OCI-LY7 (cell line): ENCODE data around the gene SNX17. TPM values are rescaled to one million over a fixed set of nuclear protein-coding genes. Genes with fewer than 3 reads are reported as not detected.

Experiments
- BruUV-seq: library from RNA; stranded (reverse); fragments of 400-500 nt; replicated peaks from 2 replicates; lab custom pipeline; 2021; lab: Mats Ljungman, UMichigan
- CTCF ChIA-PET: fragments of 300-600 bp; sonication (Branson Sonifier 250); formaldehyde crosslinking; loops from one replicate; lab custom pipeline; 2022; ENCODE audit warnings: antibody characterized with exemption; ENCODE audit not compliant: unreplicated experiment; lab: Charles Lee
- POLR2A ChIA-PET: fragments of 300-600 bp; sonication (Branson Sonifier 250); formaldehyde crosslinking; loops from one replicate; lab custom pipeline; 2022; ENCODE audit warnings: antibody characterized with exemption; lab: Charles Lee
- DNase-seq: peaks from one replicate; pipeline ENCODE4 v3.0.0-alpha.2; 2015; ENCODE audit warnings: low spot score
- H2AFZ ChIP-seq: fragments of 200-600 bp; sonication (generic), shearing (Covaris generic); 2 replicates; pipeline ENCODE4 v1.6.1; 2014; ENCODE audit warnings: mild to moderate bottlenecking, antibody characterized with exemption, low read length, moderate library complexity
- H3K27ac ChIP-seq: fragments of 200-600 bp; sonication (generic); 2 replicates; pipeline ENCODE4 v1.5.1; 2014; ENCODE audit warnings: mixed run types, low read depth, mild to moderate bottlenecking, moderate library complexity, low read length, inconsistent platforms; ENCODE audit not compliant: poor library complexity, severe bottlenecking
- H3K36me3 ChIP-seq: fragments of 200-600 bp; sonication (generic); 2 replicates; pipeline ENCODE4 v1.6.1; 2014; ENCODE audit warnings: mild to moderate bottlenecking, antibody characterized with exemption, low read length, moderate library complexity, mixed read lengths; ENCODE audit not compliant: insufficient read depth
- H3K4me1 ChIP-seq: fragments of 200-600 bp; sonication (generic); 2 replicates; pipeline ENCODE4 v1.5.1; 2014; ENCODE audit warnings: mild to moderate bottlenecking, low read length; ENCODE audit not compliant: insufficient read depth, poor library complexity, severe bottlenecking
- H3K4me2 ChIP-seq: fragments of 200-600 bp; sonication (generic); 2 replicates; pipeline ENCODE4 v1.6.1; 2014; ENCODE audit warnings: mild to moderate bottlenecking, low read length
- H3K4me3 ChIP-seq: fragments of 200-600 bp; sonication (generic); 2 replicates; pipeline ENCODE4 v1.5.1; 2014; ENCODE audit warnings: mild to moderate bottlenecking, low read depth, low read length; ENCODE audit not compliant: poor library complexity, severe bottlenecking
- H3K79me2 ChIP-seq: fragments of 200-600 bp; sonication (generic); 2 replicates; pipeline ENCODE4 v1.6.1; 2016; ENCODE audit warnings: low read depth, mild to moderate bottlenecking, low read length, moderate library complexity, mixed read lengths; ENCODE audit not compliant: insufficient read depth
- H3K9me2 ChIP-seq: fragments of 200-600 bp; sonication (generic); 2 replicates; pipeline ENCODE4 v1.6.1; 2016; ENCODE audit warnings: mild to moderate bottlenecking, low read length, mixed read lengths; ENCODE audit not compliant: insufficient read depth
- H3K9me3 ChIP-seq: fragments of 200-600 bp; sonication (generic); 2 replicates; pipeline ENCODE4 v1.6.1; 2014; ENCODE audit warnings: mild to moderate bottlenecking, mixed run types, low read length, mixed read lengths
- H4K20me1 ChIP-seq: fragments of 200-600 bp; sonication (generic); 2 replicates; pipeline ENCODE4 v1.6.1; 2014; ENCODE audit warnings: mild to moderate bottlenecking, antibody characterized with exemption, low read length, moderate library complexity, mixed read lengths; ENCODE audit not compliant: insufficient read depth
- EZH2phosphoT487 ChIP-seq: fragments of 200-600 bp; sonication (generic); IDR thresholded peaks from 2 replicates; pipeline ENCODE4 v1.6.1; 2018; ENCODE audit warnings: low read depth, borderline replicate concordance, mild to moderate bottlenecking, mixed run types, antibody characterized with exemption, low read length, moderate library complexity, mixed read lengths
- intact Hi-C: fragments of 100-400 bp; cut with micrococcal nuclease; formaldehyde crosslinking; loops from one replicate; pipeline ENCODE4 v1.10.0; 2022; ENCODE audit not compliant: unreplicated experiment
- total RNA-seq, 2 experiments: library from RNA; depleted of rRNA in 1 of 2; stranded (reverse); fragments of >200 nt in 1 of 2; shearing (Covaris generic) in 1 of 2; gene quantifications; 2 replicates each; pipeline ENCODE4 v1.2.3, GENCODE V29; 2014 to 2022
- TF ChIP-seq, protein P1 (sequence below): fragments of 200-600 bp; sonication (generic); conservative IDR thresholded peaks from 2 replicates; pipeline ENCODE4 v1.5.1; 2014; ENCODE audit warnings: mild to moderate bottlenecking, antibody characterized with exemption, low read length, moderate library complexity, mixed read lengths

Gene SNX17
- total RNA-seq, 2 experiments from 2014 or later = 63.1 to 97.4 TPM

DNA sequence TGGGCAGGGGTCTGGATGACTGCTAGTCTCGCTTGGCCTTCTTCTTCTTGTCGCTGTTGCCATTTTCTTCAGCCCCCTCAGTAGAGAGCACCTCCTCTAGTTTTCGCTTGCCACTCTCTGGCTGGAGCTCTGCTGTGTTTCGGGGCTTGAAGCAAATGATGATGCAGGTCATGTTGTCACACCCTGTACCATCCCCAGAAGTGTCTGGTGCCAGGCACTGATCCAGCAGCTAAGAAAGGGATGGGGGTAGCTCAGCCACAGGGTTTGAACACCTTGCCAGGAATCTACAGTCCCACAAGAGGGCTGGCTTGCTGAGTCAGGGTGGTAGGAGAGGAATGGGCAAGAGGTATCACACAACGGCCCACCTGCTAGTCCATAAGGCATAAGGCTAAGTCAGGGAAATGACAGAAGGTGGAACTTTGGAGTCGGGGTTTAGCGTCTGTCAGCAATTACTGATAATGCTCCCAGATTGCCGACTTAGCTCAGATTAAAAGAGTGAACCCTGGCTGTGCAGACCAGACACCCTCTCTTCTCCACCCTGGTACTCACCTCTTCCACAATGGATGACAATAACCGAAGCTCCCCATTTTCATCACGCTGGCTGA lies 11.3 kb downstream of the SNX17 start:
- Histone ChIP-seq H3K4me1 (peaks cover 19% of the 10 kb centered on the region), H3K27ac (peak overlapping the region; percentile 52), H3K9me2 (no peaks in the 10 kb centered on the region), H3K79me2 (peaks cover 13% of the 10 kb centered on the region; the same call in 1 of the 2 replicates), H3K4me3 (no peak overlapping the region), H4K20me1 (no peaks in the 10 kb centered on the region), H2AFZ (no peak overlapping the region), H3K4me2 (no peak overlapping the region), H3K36me3 (peaks cover 92% of the 10 kb centered on the region), H3K9me3 (no peaks in the 10 kb centered on the region)
- TSS peak; percentile 95 for BruUV-seq
- ChIA-PET CTCF (no interaction called here), POLR2A (no interaction called here)
- DNase-seq = no peak
- no peak for TF ChIP-seq EZH2phosphoT487
- intact Hi-C loops = no loop called here

DNA sequence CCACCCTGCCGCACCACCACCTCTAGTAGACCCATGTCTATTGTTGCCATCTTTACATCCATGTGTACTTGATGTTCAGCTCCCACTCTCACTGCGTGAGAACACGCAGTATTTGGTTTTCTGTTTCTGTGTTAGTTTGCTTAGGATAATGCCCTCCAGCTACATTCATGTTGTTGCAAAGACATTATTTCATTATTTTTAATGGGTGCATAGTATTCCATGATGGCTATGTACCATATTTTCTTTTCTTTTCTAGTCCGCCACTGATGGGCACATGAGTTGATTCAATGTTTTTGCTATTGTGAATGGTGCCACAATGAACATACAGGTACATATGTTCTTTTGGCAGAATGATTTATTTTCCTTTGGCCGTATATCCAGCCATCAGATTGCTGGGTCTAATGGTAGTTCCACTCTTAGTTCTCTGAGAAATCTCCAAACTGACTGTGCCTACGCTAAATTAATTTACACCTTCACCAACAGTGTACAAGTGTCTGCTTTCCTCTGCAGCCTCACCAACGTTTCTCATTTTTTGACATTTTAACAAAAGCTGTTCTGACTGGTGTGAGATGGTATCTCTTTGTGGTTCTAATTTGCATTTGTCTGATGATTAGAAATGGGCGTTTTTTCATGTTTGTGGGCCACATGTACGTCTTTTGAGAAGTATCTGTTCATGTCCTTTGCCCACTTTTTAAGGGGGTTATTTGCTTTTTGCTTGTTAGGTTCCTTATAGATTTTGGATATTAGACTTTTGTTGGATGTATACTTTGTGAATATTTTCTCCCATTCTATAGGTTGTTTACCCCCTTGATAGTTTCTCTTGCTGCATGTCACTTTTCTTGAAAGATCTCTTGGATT lies 20.6 kb downstream of the SNX17 start:
- intact Hi-C loops = no loop called here
- no peak for DNase-seq
- H3K36me3 ChIP-seq = peaks cover 66% of the 10 kb centered on the region
- ChIA-PET POLR2A (interaction anchor here (0.6 kb wide), 1 partner anchor 275 kb away, joined by 3 read pairs; no protein-coding TSS in a partner anchor), CTCF (no interaction called here)
- H3K4me2 ChIP-seq = no peak overlapping the region
- peaks cover 87% of the 10 kb centered on the region for H3K79me2 ChIP-seq
- H3K4me1 ChIP-seq = no peaks in the 10 kb centered on the region
- H4K20me1 ChIP-seq = peaks cover 9% of the 10 kb centered on the region; the same call in 1 of the 2 replicates
- H2AFZ ChIP-seq = no peak overlapping the region
- BruUV-seq = no TSS peak
- H3K9me2 ChIP-seq = no peaks in the 10 kb centered on the region
- TF ChIP-seq, protein P1, sequence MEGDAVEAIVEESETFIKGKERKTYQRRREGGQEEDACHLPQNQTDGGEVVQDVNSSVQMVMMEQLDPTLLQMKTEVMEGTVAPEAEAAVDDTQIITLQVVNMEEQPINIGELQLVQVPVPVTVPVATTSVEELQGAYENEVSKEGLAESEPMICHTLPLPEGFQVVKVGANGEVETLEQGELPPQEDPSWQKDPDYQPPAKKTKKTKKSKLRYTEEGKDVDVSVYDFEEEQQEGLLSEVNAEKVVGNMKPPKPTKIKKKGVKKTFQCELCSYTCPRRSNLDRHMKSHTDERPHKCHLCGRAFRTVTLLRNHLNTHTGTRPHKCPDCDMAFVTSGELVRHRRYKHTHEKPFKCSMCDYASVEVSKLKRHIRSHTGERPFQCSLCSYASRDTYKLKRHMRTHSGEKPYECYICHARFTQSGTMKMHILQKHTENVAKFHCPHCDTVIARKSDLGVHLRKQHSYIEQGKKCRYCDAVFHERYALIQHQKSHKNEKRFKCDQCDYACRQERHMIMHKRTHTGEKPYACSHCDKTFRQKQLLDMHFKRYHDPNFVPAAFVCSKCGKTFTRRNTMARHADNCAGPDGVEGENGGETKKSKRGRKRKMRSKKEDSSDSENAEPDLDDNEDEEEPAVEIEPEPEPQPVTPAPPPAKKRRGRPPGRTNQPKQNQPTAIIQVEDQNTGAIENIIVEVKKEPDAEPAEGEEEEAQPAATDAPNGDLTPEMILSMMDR = no peak
- no peak for TF ChIP-seq EZH2phosphoT487
- H3K27ac ChIP-seq = no peak overlapping the region
- no peaks in the 10 kb centered on the region for H3K9me3 ChIP-seq
- H3K4me3 ChIP-seq = no peak overlapping the region

DNA sequence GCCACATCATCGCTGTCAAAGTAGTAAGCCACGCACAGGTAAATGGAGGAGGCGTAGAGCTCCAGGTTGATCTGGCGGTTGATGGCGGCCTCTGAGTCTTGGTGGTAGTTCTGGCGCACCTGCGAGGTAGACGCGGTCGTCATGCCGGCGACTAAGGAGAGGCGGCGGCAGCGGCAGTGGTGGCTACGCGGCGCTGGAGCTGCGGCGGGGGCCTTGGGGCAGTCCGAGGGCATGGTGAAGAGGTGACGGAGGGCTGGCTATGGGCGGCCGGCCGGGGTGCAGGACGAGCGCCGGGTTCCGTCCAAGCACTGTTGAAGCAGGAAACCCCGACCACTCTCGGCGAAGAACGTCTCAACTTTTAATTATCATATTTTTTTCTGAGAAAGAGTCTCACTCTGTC lies 22.8 kb downstream of the SNX17 start:
- intact Hi-C loops = no loop called here
- POLR2A ChIA-PET = no interaction called here
- no peak for TF ChIP-seq EZH2phosphoT487
- TF ChIP-seq, protein P1 = no peak
- Histone ChIP-seq H3K4me3 (no peak overlapping the region), H3K79me2 (peaks cover 100% of the 10 kb centered on the region), H3K27ac (no peak overlapping the region), H3K9me3 (no peaks in the 10 kb centered on the region), H3K4me2 (no peak overlapping the region), H4K20me1 (peaks cover 5% of the 10 kb centered on the region; the same call in 1 of the 2 replicates), H3K4me1 (no peaks in the 10 kb centered on the region), H3K36me3 (peaks cover 67% of the 10 kb centered on the region), H3K9me2 (no peaks in the 10 kb centered on the region), H2AFZ (no peak overlapping the region)
- CTCF ChIA-PET = no interaction called here
- no peak for DNase-seq
- no TSS peak for BruUV-seq
